G401 (cell line): ENCODE measurements around the gene RGS3. TPM values are rescaled to one million over a fixed set of nuclear protein-coding genes. Genes with fewer than 3 reads are reported as not detected.
A peak's percentile ranks its signal among the peaks of the same experiment; 100 is the strongest.

Experiments used
- DNase-seq: peaks from one replicate; pipeline ENCODE4 v3.0.0-alpha.2; 2015; ENCODE audit warnings: low spot score
- in situ Hi-C: cut with HindIII; loops from 2 replicates; pipeline ENCODE4 v1.10.0; 2016; ENCODE audit warnings: low sequenced_read_pairs, mixed read lengths
- total RNA-seq: library from RNA; depleted of rRNA; stranded (reverse); fragments of >200 nt; shearing (Covaris generic); gene quantifications from 2 replicates; pipeline ENCODE4 v1.2.3, GENCODE V29; 2014

RGS3 gene
- total RNA-seq, 1 experiment from 2014 or later: 144 TPM

GRCh38 chr9:113523421-113524141, 60.1 kb downstream of the RGS3 start:
- no peak for DNase-seq
- in situ Hi-C loops: no loop called here

GRCh38 chr9:113524468-113524867, 60.9 kb downstream of the RGS3 start:
- in situ Hi-C loops: no loop called here

GRCh38 chr9:113525205-113525604, 61.7 kb downstream of the RGS3 start:
- in situ Hi-C loops: no loop called here

More at GRCh38 chr9:113524468-113524867, 60.9 kb downstream of the RGS3 start:
- DNase-seq: no peak

GRCh38 chr9:113525831-113526230, 62.3 kb downstream of the RGS3 start:
- in situ Hi-C loops: no loop called here
- DNase-seq: no peak

More at GRCh38 chr9:113525205-113525604, 61.7 kb downstream of the RGS3 start:
- no peak for DNase-seq

GRCh38 chr9:113526231-113526746, 62.8 kb downstream of the RGS3 start:
- no peak for DNase-seq
- in situ Hi-C loops: no loop called here

GRCh38 chr9:113526841-113527240, 63.3 kb downstream of the RGS3 start:
- DNase-seq: peak; percentile 37
- in situ Hi-C loops: no loop called here

- in situ Hi-C loops: no loop called here
- no peak for DNase-seq
Observed at GRCh38 chr9:113528088-113528487, 64.6 kb downstream of the RGS3 start.

GRCh38 chr9:113528811-113529210, 65.3 kb downstream of the RGS3 start:
- in situ Hi-C loops: no loop called here
- DNase-seq: no peak

- no peak for DNase-seq
- in situ Hi-C loops: no loop called here
Observed at GRCh38 chr9:113529336-113530009, 65.9 kb downstream of the RGS3 start.

- DNase-seq: no peak
- in situ Hi-C loops: no loop called here
Observed at GRCh38 chr9:113530022-113530635, 66.6 kb downstream of the RGS3 start.

- DNase-seq: no peak
- in situ Hi-C loops: no loop called here
Observed at GRCh38 chr9:113530942-113531341, 67.4 kb downstream of the RGS3 start.

- DNase-seq: peak; percentile 99
- in situ Hi-C loops: no loop called here
Observed at GRCh38 chr9:113531919-113532808, 68.6 kb downstream of the RGS3 start.

- in situ Hi-C loops: no loop called here
- DNase-seq: peak; percentile 18
Observed at GRCh38 chr9:113532809-113533190, 69.3 kb downstream of the RGS3 start.

- in situ Hi-C loops: no loop called here
- DNase-seq: no peak
Observed at GRCh38 chr9:113533335-113534225, 70.1 kb downstream of the RGS3 start.

- no peak for DNase-seq
- in situ Hi-C loops: no loop called here
Observed at GRCh38 chr9:113535756-113536155, 72.2 kb downstream of the RGS3 start.

- in situ Hi-C loops: no loop called here
Observed at GRCh38 chr9:113536166-113536482, 72.6 kb downstream of the RGS3 start.

GRCh38 chr9:113536483-113537228, 73.1 kb downstream of the RGS3 start:
- in situ Hi-C loops: no loop called here
- no peak for DNase-seq

More at GRCh38 chr9:113536166-113536482, 72.6 kb downstream of the RGS3 start:
- DNase-seq: peak; percentile 23
